Upper lobe of left lung (tissue), 6 donors: ENCODE data around the gene MYLK3. TPM values are rescaled to one million over a fixed set of nuclear protein-coding genes. Genes with fewer than 3 reads are reported as not detected.
A peak's percentile ranks its signal among the peaks of the same experiment; 100 is the strongest.

Experiments
- ATAC-seq, 2 donors: fragments of 200-7000 bp; cut with Tn5 transposase; one replicate each; pipeline ENCODE4 v1.9.1; 2022; ENCODE audit warnings: mild to moderate bottlenecking in 2 of 2, moderate library complexity in 2 of 2; ENCODE audit not compliant: low FRiP score in 2 of 2
- DNase-seq, 2 donors: peaks; one replicate each; pipeline ENCODE4 v3.0.0-alpha.2; 2019 to 2020
- H3K27ac ChIP-seq, 4 donors: fragments of 200-600 bp; sonication (generic); one replicate each; pipeline ENCODE4 v1.5.1; 2016 to 2019
- H3K27me3 ChIP-seq, 4 donors: fragments of 200-600 bp; sonication (generic); one replicate each; pipeline ENCODE4 v1.5.1; 2017 to 2019
- H3K36me3 ChIP-seq, 4 donors: fragments of 200-600 bp; sonication (generic); one replicate each; pipeline ENCODE4 v1.5.1; 2016 to 2019
- H3K4me1 ChIP-seq, 4 donors: fragments of 200-600 bp; sonication (generic); one replicate each; pipeline ENCODE4 v1.5.1; 2018 to 2019
- H3K4me3 ChIP-seq, 4 donors: fragments of 200-600 bp; sonication (generic); one replicate each; pipeline ENCODE4 v1.5.1; 2017 to 2019; ENCODE audit warnings: mild to moderate bottlenecking in 2 of 4, moderate library complexity in 1 of 4
- H3K9me3 ChIP-seq, 4 donors: fragments of 200-600 bp; sonication (generic); one replicate each; pipeline ENCODE4 v1.5.1; 2018 to 2019
- CTCF ChIP-seq, 6 experiments: fragments of 450-650 bp in 4 of 6; fragments of 200-600 bp in 2 of 6; sonication (generic) in 2 of 6; IDR thresholded peaks; one replicate each; pipeline ENCODE4 v1.5.1; 2016 to 2019; ENCODE audit warnings: antibody characterized with exemption in 6 of 6
- EP300 ChIP-seq, 4 donors: sonication (generic); formaldehyde crosslinking; IDR thresholded peaks; one replicate each; pipeline ENCODE4 v1.5.1; 2017; ENCODE audit warnings: antibody characterized with exemption in 4 of 4, control low read depth in 2 of 4
- POLR2A ChIP-seq, 4 donors: fragments of 450-650 bp; IDR thresholded peaks; one replicate each; pipeline ENCODE4 v1.5.1; 2016 to 2017; ENCODE audit warnings: antibody characterized with exemption in 4 of 4, mild to moderate bottlenecking in 2 of 4
- POLR2AphosphoS5 ChIP-seq, 2 donors: sonication (generic); formaldehyde crosslinking; IDR thresholded peaks; one replicate each; pipeline ENCODE4 v1.5.1; 2017; ENCODE audit warnings: antibody characterized with exemption in 2 of 2
- WGBS, 2 donors: methylation state at CpG; one replicate each; pipeline ENCODE4 v1.1.5; 2017 to 2018; 5-methylcytosine and 5-hydroxymethylcytosine counted together
- total RNA-seq, 6 donors: library from RNA; depleted of rRNA in 4 of 6; stranded (reverse); fragments of >200 nt in 4 of 6; gene quantifications; one replicate each; pipeline versions ENCODE4 v1.1.0 to v1.2.1, GENCODE V29; 2016 to 2021
- donor health status: DM: no; HTN: no; CAD: no; lungs with moderate emphysema.
- donor health status: DM: no; HTN: yes; CAD: no; lungs with severe emphysema.

MYLK3 gene
- total RNA-seq, 6 donors from 2014 or later: 0.11 to 4.2 (median 1.1) TPM

GRCh38 chr16:46693598-46693997 lies 54.5 kb downstream of the MYLK3 start:
- peaks cover 8 to 13% (median 10%) of the 10 kb centered on the region in 4 donors for H3K4me1 ChIP-seq
- no peak for DNase-seq
- H3K4me3 ChIP-seq: no peak overlapping the region
- no peak for TF ChIP-seq POLR2AphosphoS5 (IDR thresholded peaks at IDR 0.05)
- TF ChIP-seq CTCF (IDR thresholded peaks at IDR 0.05): no peak
- no peak for TF ChIP-seq POLR2A (IDR thresholded peaks at IDR 0.05)
- TF ChIP-seq EP300 (IDR thresholded peaks at IDR 0.05): no peak
- no peak for ATAC-seq
- no peaks in the 10 kb centered on the region for H3K9me3 ChIP-seq
- 97 to 100% methylated on average over 2 of the region's 2 CpGs for WGBS, 2 donors
- no peak overlapping the region for H3K27ac ChIP-seq
- no peaks in the 10 kb centered on the region for H3K27me3 ChIP-seq
- H3K36me3 ChIP-seq: no peaks in the 10 kb centered on the region

GRCh38 chr16:46691726-46692125 lies 56.4 kb downstream of the MYLK3 start:
- no peak overlapping the region for H3K27ac ChIP-seq
- WGBS, 2 donors: 44 to 62% methylated on average over 4 of the region's 4 CpGs
- ATAC-seq: no peak
- no peak overlapping the region for H3K4me3 ChIP-seq
- H3K27me3 ChIP-seq: no peaks in the 10 kb centered on the region
- peaks cover 18 to 30% (median 23%) of the 10 kb centered on the region in 4 donors for H3K4me1 ChIP-seq
- DNase-seq: no peak
- TF ChIP-seq CTCF (IDR thresholded peaks at IDR 0.05): no peak
- TF ChIP-seq EP300 (IDR thresholded peaks at IDR 0.05): no peak
- TF ChIP-seq POLR2A (IDR thresholded peaks at IDR 0.05): no peak
- no peak for TF ChIP-seq POLR2AphosphoS5 (IDR thresholded peaks at IDR 0.05)
- H3K9me3 ChIP-seq: no peaks in the 10 kb centered on the region
- H3K36me3 ChIP-seq: no peaks in the 10 kb centered on the region

GRCh38 chr16:46690281-46691178 lies 57.6 kb downstream of the MYLK3 start:
- WGBS, 2 donors: 13 to 17% methylated on average over 21 of the region's 21 CpGs
- DNase-seq: peak; percentile 32 to 39

GRCh38 chr16:46689365-46690280 lies 58.5 kb downstream of the MYLK3 start, which contains the start of gene ORC6:
ORC6 (plus strand) TSS chr16:46689659; CDS start chr16:46689706, 47 bp downstream.
- Histone ChIP-seq H3K36me3 (no peaks in the 10 kb centered on the region), H3K27me3 (no peaks in the 10 kb centered on the region), H3K4me1 (peaks cover 20 to 38% (median 24%) of the 10 kb centered on the region in 4 donors), H3K9me3 (no peaks in the 10 kb centered on the region), H3K4me3 (peak within 1 kb of the TSS; percentile 73 to 96 (median 94)), H3K27ac (peak within 1 kb of the TSS; percentile 92 to 96 (median 94))
- TF ChIP-seq POLR2A (IDR thresholded peaks at IDR 0.05): no peak
- peak in 4 of 6 experiments; percentile 3 to 54 (median 35) for TF ChIP-seq CTCF (IDR thresholded peaks at IDR 0.05)
- 0 to 1% methylated on average over 43 to 72 of the region's 79 CpGs for WGBS, 2 donors
- DNase-seq (peak; percentile 95 to 99), ATAC-seq (peak; percentile 95 to 98)

More at GRCh38 chr16:46690281-46691178, 57.6 kb downstream of the MYLK3 start:
- no peaks in the 10 kb centered on the region for H3K9me3 ChIP-seq
- no peaks in the 10 kb centered on the region for H3K27me3 ChIP-seq
- no peak for ATAC-seq
- H3K27ac ChIP-seq: peak overlapping the region in 2 of 4 donors; percentile 92 to 93
- H3K36me3 ChIP-seq: no peaks in the 10 kb centered on the region
- peaks cover 20 to 35% (median 24%) of the 10 kb centered on the region in 4 donors for H3K4me1 ChIP-seq
- peak overlapping the region; percentile 73 to 96 (median 94) for H3K4me3 ChIP-seq
- no peak for TF ChIP-seq CTCF (IDR thresholded peaks at IDR 0.05)
- TF ChIP-seq POLR2A (IDR thresholded peaks at IDR 0.05): no peak
- no peak for TF ChIP-seq EP300 (IDR thresholded peaks at IDR 0.05)
- no peak for TF ChIP-seq POLR2AphosphoS5 (IDR thresholded peaks at IDR 0.05)
